OCI-LY3 (cell line): ENCODE results near the gene KCNK13.
"Not testable (repeated sequence)": the region's sequence is repeated elsewhere in the genome, so short reads cannot be mapped to it uniquely, and the experiment has no call there.

ENCODE experiments used
- H2AFZ ChIP-seq: fragments of 200-600, 300-600 bp; shearing (Covaris generic); 2 replicates; pipeline ENCODE4 v1.6.0; 2014; ENCODE audit warnings: antibody characterized with exemption, low read depth, low read length
- H3K27ac ChIP-seq: fragments of 200-600, 300-600 bp; sonication (generic); 2 replicates; pipeline ENCODE4 v1.5.1; 2014; ENCODE audit warnings: mild to moderate bottlenecking, low read length, moderate library complexity, mixed read lengths
- H3K27me3 ChIP-seq: fragments of 200-600, 300-600 bp; sonication (generic); 2 replicates; pipeline ENCODE4 v1.6.1; 2014; ENCODE audit warnings: low read depth, low read length, mixed read lengths
- H3K36me3 ChIP-seq: fragments of 200-600, 300-600 bp; sonication (generic); replicated peaks from 2 replicates; pipeline ENCODE3; 2014; ENCODE audit warnings: low read depth, low read length, mixed read lengths
- H3K4me1 ChIP-seq: fragments of 300-600, 200-600 bp; sonication (generic); 2 replicates; pipeline ENCODE4 v1.6.1; 2014; ENCODE audit warnings: low read length, mixed read lengths
- H3K4me2 ChIP-seq: fragments of 200-600, 300-600 bp; sonication (generic); 2 replicates; pipeline ENCODE4 v1.6.1; 2014; ENCODE audit warnings: low read length, mixed read lengths
- H3K4me3 ChIP-seq: fragments of 300-600, 200-600 bp; sonication (generic); 2 replicates; pipeline ENCODE4 v1.5.1; 2014; ENCODE audit warnings: antibody characterized with exemption, mild to moderate bottlenecking, low read length, moderate library complexity
- H3K79me2 ChIP-seq: fragments of 300-600, 200-600 bp; shearing (Covaris generic); 2 replicates; pipeline ENCODE4 v1.6.1; 2014; ENCODE audit warnings: mild to moderate bottlenecking, low read length, mixed read lengths
- H3K9ac ChIP-seq: fragments of 300-600, 200-600 bp; shearing (Covaris generic); 2 replicates; pipeline ENCODE4 v1.6.0; 2014; ENCODE audit warnings: mild to moderate bottlenecking, low read length, moderate library complexity
- H3K9me3 ChIP-seq: fragments of 200-600, 300-600 bp; shearing (Covaris generic); 2 replicates; pipeline ENCODE4 v1.6.1; 2014; ENCODE audit warnings: low read length, mixed read lengths; ENCODE audit not compliant: insufficient read depth
- H4K20me1 ChIP-seq: fragments of 200-600, 300-600 bp; sonication (generic); 2 replicates; pipeline ENCODE4 v1.6.1; 2016; ENCODE audit warnings: low read length, mixed read lengths; ENCODE audit not compliant: insufficient read depth
- EZH2phosphoT487 ChIP-seq: fragments of 200-600 bp; shearing (Covaris generic); IDR thresholded peaks from 2 replicates; pipeline ENCODE4 v1.6.1; 2018; ENCODE audit warnings: antibody characterized with exemption, mixed run types, low read depth
- TF ChIP-seq, protein P1 (sequence below): fragments of 200-600, 300-600 bp; sonication (generic); IDR thresholded peaks from 2 replicates; pipeline ENCODE4 v1.5.1; 2014; ENCODE audit warnings: antibody characterized with exemption, low read length, low read depth

The KCNK13 gene

DNA sequence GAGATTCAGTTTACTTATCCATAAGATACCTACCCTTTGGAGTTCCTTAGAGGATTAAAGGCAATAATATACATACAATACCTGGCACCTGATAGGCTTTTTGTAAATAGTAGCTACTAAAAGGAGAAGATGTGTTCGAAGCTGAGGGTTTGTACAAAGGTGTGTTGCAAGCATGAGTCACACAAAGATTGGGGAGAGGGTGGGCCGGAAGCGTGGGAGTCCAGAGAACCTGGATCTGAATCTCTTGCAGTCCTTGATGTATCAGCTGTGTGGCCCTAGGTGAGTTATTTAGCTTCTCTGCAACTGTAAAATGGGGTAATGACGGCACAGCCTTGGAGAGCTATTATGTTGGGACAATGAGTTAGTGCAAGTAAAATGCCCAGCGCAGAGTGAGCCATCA is 132.9 kb downstream of the KCNK13 start:
- TF ChIP-seq EZH2phosphoT487, result no peak
- TF ChIP-seq, protein P1, sequence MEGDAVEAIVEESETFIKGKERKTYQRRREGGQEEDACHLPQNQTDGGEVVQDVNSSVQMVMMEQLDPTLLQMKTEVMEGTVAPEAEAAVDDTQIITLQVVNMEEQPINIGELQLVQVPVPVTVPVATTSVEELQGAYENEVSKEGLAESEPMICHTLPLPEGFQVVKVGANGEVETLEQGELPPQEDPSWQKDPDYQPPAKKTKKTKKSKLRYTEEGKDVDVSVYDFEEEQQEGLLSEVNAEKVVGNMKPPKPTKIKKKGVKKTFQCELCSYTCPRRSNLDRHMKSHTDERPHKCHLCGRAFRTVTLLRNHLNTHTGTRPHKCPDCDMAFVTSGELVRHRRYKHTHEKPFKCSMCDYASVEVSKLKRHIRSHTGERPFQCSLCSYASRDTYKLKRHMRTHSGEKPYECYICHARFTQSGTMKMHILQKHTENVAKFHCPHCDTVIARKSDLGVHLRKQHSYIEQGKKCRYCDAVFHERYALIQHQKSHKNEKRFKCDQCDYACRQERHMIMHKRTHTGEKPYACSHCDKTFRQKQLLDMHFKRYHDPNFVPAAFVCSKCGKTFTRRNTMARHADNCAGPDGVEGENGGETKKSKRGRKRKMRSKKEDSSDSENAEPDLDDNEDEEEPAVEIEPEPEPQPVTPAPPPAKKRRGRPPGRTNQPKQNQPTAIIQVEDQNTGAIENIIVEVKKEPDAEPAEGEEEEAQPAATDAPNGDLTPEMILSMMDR, result no peak
- no peaks in the 10 kb centered on the region for H4K20me1 ChIP-seq
- 0 out of 2 replicates have a peak, but pooled peaks cover 5% of the 10 kb centered on the region for H3K27me3 ChIP-seq

DNA sequence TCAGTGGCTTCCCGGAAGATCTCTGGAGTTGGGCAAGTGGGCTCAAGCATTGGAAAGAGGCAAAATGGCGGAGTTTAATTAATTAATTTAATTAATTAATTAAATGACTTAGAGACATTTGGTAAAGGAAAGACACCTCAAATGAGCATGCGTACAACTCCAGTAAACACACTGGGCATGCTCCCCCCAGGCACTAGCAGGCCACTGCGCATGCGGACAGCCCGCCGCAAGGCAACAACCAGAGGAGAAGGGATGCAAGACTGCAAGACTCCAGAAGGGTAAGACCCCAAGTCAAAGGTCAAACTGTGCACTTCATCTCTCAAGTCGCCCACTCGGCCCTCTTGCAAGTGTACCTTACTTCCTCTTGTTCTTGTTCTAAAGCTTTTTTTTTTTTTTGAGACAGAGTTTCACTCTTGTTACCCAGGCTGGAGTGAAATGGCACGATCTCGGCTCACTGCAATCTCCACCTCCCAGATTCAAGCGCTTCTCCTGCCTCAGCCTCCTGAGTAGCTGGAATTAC is 136.8 kb downstream of the KCNK13 start:
- no peaks in the 10 kb centered on the region for H4K20me1 ChIP-seq
- H3K9ac ChIP-seq, result no peak overlapping the region
- H3K4me1 ChIP-seq, result no peaks in the 10 kb centered on the region
- H3K4me3 ChIP-seq, result no peak overlapping the region
- H3K4me2 ChIP-seq, result no peak overlapping the region
- H3K9me3 ChIP-seq, result 0 out of 2 replicates have a peak, but pooled peaks cover 9% of the 10 kb centered on the region
- TF ChIP-seq EZH2phosphoT487, result no peak
- TF ChIP-seq, protein P1, result no peak
- no peaks in the 10 kb centered on the region for H3K79me2 ChIP-seq
- H2AFZ ChIP-seq, result no peak overlapping the region
- H3K27ac ChIP-seq, result no peak overlapping the region
- peaks cover 14% of the 10 kb centered on the region; the same call in 1 of the 2 replicates for H3K27me3 ChIP-seq
- no peaks in the 10 kb centered on the region for H3K36me3 ChIP-seq

More for the DNA sequence above, 132.9 kb downstream of the KCNK13 start:
- no peaks in the 10 kb centered on the region for H3K79me2 ChIP-seq
- no peaks in the 10 kb centered on the region for H3K9me3 ChIP-seq
- no peaks in the 10 kb centered on the region for H3K4me1 ChIP-seq
- H3K4me3 ChIP-seq, result no peak overlapping the region
- H3K36me3 ChIP-seq, result no peaks in the 10 kb centered on the region
- H3K9ac ChIP-seq, result no peak overlapping the region
- H3K4me2 ChIP-seq, result no peak overlapping the region
- no peak overlapping the region for H3K27ac ChIP-seq
- H2AFZ ChIP-seq, result no peak overlapping the region

DNA sequence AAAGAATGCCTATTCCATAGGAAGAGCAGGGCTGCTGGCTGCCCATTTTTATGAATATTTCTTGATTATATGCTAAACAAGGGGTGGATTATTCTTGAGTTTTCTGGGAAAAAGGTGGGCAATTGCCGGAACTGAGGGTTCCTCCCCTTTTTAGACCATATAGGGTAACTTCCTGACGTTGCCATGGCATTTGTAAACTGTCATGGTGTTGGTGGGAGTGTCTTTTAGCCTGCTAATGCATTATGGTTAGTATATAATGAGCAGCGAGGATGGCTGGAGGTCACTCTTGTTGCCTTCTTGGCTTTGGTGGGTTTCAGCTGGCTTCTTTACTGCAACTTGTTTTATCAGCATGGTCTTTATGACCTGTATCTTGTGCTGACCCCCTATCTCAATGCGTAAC is 138.8 kb downstream of the KCNK13 start:
- H3K27ac ChIP-seq, H3K9ac ChIP-seq, H3K36me3 ChIP-seq, H3K4me3 ChIP-seq, H3K4me2 ChIP-seq, H2AFZ ChIP-seq, H3K4me1 ChIP-seq, H4K20me1 ChIP-seq, H3K9me3 ChIP-seq, H3K79me2 ChIP-seq, H3K27me3 ChIP-seq: not testable (repeated sequence)

DNA sequence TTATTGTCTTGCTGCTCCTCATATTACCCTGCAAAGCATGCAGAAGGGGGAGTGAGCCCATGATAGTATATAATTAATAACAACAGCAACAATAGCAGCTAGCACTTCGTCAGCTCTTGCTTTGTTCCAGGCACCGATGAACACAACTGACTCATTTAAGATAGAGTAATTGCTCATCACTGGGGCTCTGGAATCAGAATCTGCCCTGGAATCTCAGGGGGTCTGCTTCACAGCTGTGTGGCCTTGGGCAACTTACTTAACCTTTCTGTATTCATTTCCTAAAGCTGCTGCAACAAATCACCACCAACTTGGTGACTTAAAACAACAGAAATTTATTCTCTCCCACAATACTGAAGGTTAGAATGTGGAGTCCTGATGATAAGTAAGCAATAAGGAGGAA is 139.6 kb downstream of the KCNK13 start:
- Histone ChIP-seq H3K27ac (no peak overlapping the region), H3K27me3 (peaks cover 9% of the 10 kb centered on the region; the same call in 1 of the 2 replicates), H3K79me2 (no peaks in the 10 kb centered on the region), H4K20me1 (no peaks in the 10 kb centered on the region), H3K9ac (no peak overlapping the region), H3K4me2 (no peak overlapping the region), H3K4me3 (no peak overlapping the region), H3K36me3 (no peaks in the 10 kb centered on the region), H2AFZ (no peak overlapping the region), H3K4me1 (no peaks in the 10 kb centered on the region), H3K9me3 (0 out of 2 replicates have a peak, but pooled peaks cover 9% of the 10 kb centered on the region)
- TF ChIP-seq, protein P1, result no peak
- no peak for TF ChIP-seq EZH2phosphoT487
